Right lobe of liver (tissue), 4 donors: ENCODE data around the gene GSTM2.

ENCODE experiments used
- CTCF ChIP-seq, 4 donors: fragments of 200-600 bp in 3 of 4; fragments of 450-650 bp in 1 of 4; IDR thresholded peaks; one replicate each; pipeline versions ENCODE4 v1.5.1 to v1.8.0; 2016 to 2022; ENCODE audit warnings: antibody characterized with exemption in 4 of 4, mild to moderate bottlenecking in 2 of 4
- POLR2A ChIP-seq: fragments of 450-650 bp; IDR thresholded peaks from one replicate; pipeline ENCODE4 v1.6.1; 2017; ENCODE audit warnings: antibody characterized with exemption, mild to moderate bottlenecking
- donor health status: DM: no; HTN: no; CAD: no.
- donor health status: DM: no; HTN: no; CAD: no.
- donor health status: DM: no; HTN: yes; CAD: no.

GRCh38 chr1:109634771-109635750, 32.8 kb upstream of the GSTM2 start:
- TF ChIP-seq CTCF (IDR thresholded peaks at IDR 0.05) (no peak), POLR2A (no peak)
